Measurements from ENCODE around the gene DNAJA3. TPM values are rescaled to one million over a fixed set of nuclear protein-coding genes. Genes with fewer than 3 reads are reported as not detected.

DNAJA3 gene
- total and polyA plus RNA-seq, 2 donors (not counting 3 experiments of a cell fraction or from before 2014, with no cell fraction given), result 33.4 to 45.4 TPM

DNA sequence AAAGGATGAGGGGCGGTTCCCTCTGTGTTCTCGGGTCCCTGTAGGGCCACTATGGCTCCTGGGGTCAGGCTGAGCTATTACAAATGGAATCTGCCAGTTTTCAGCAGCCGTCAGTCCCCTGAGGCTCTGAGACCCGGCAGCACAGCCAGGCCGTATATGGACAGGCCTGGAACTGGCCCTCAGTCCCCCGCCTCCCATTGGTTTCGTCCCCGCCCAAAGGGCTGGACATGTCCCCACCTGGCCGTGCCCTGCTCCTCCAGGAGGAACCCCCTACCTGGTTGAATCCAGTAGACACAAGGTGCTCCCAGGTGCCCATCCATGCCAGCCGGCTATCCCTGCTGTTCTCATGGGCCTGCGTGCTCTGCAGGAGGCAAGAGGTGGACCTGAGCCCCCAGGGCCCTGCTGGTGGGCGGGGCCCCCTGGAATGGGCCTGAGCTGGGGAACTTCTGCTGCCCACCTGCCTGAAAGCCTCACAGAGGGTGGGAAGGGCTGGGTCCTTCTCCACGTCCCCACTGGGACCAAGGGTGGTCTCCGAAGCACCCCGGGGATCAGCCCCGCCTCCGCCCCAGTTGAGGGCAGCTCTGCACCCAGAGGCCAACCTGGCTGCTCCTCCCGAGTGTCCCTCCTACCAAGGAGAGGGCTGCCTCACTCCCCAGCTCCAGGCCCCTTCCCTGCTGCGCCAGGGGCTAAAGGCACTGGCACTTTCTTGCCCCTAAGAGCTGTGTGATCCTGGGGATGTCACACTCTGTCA, 37.2 kb upstream of the DNAJA3 start:
- POLR2A ChIA-PET, result no interaction called here
- Histone ChIP-seq H3K27ac (ENCODE audit: insufficient read depth, low read depth, low read length) (no peak overlapping the region), H3K27me3 (ENCODE audit: control insufficient read depth in 2 of 2, insufficient read depth in 2 of 2, low read length in 2 of 2) (no peaks in the 10 kb centered on the region), H2AFZ (ENCODE audit: low read depth, low read length) (no peak overlapping the region), H4K20me1 (replicated peaks; ENCODE audit: control insufficient read depth, extremely low read depth, insufficient read depth, low read length) (no peaks in the 10 kb centered on the region), H3K79me2 (ENCODE audit: control insufficient read depth, insufficient read depth, low read length) (no peaks in the 10 kb centered on the region), H3K9ac (replicated peaks; ENCODE audit: extremely low read depth, insufficient read depth, low read length) (no peak overlapping the region), H3K4me3 (replicated peaks in 1 of 3; ENCODE audit: insufficient read depth in 1 of 3, low read depth in 1 of 3, low read length in 3 of 3) (no peak overlapping the region), H3K4me1 (ENCODE audit: control insufficient read depth, extremely low read depth, insufficient read depth, low read length) (peaks cover 22% of the 10 kb centered on the region), H3K9me3 (replicated peaks; ENCODE audit: control insufficient read depth, insufficient read depth, low read length) (no peaks in the 10 kb centered on the region), H3K9me1 (replicated peaks; ENCODE audit: control insufficient read depth, extremely low read depth, insufficient read depth, low read length) (no peaks in the 10 kb centered on the region), H3K4me2 (ENCODE audit: insufficient read depth, low read length) (no peak overlapping the region), H3K36me3 (ENCODE audit: control insufficient read depth in 2 of 2, extremely low read depth in 1 of 2, insufficient read depth in 2 of 2, low read length in 2 of 2) (peaks cover 0 to 18% of the 10 kb centered on the region in 2 experiments)
- no peak for DNase-seq (ENCODE audit: low read depth, low spot score)
- dilution Hi-C loops (cut with MboI; ENCODE audit: extremely low pct_ligation_motif_present, low sequenced_read_pairs) (no loop called here), intact Hi-C loops (cut with micrococcal nuclease) (no loop called here)
- FAIRE-seq, result no peak
- TF ChIP-seq MAX (IDR thresholded peaks at IDR 0.05; ENCODE audit: insufficient read depth, insufficient read length) (no peak), POLR2A (IDR thresholded peaks at IDR 0.05; ENCODE audit: low read depth, low read length) (no peak), MYC (IDR thresholded peaks at IDR 0.05; ENCODE audit: low read depth, low read length) (no peak), GATA2 (IDR thresholded peaks at IDR 0.05; ENCODE audit: insufficient read depth, insufficient read length, low read depth, low read length) (no peak), FOS (IDR thresholded peaks at IDR 0.05; ENCODE audit: borderline replicate concordance, insufficient read depth, low read length) (no peak), POLR2AphosphoS5 (IDR thresholded peaks at IDR 0.05; ENCODE audit: insufficient read depth, low read depth, low read length) (no peak), JUN (IDR thresholded peaks at IDR 0.05; ENCODE audit: borderline replicate concordance, insufficient read depth, insufficient read length, low read depth) (no peak), EZH2 (IDR thresholded peaks at IDR 0.05; ENCODE audit: borderline replicate concordance, low read depth, low read length, severe bottlenecking) (no peak)
- TF ChIP-seq, protein P1, sequence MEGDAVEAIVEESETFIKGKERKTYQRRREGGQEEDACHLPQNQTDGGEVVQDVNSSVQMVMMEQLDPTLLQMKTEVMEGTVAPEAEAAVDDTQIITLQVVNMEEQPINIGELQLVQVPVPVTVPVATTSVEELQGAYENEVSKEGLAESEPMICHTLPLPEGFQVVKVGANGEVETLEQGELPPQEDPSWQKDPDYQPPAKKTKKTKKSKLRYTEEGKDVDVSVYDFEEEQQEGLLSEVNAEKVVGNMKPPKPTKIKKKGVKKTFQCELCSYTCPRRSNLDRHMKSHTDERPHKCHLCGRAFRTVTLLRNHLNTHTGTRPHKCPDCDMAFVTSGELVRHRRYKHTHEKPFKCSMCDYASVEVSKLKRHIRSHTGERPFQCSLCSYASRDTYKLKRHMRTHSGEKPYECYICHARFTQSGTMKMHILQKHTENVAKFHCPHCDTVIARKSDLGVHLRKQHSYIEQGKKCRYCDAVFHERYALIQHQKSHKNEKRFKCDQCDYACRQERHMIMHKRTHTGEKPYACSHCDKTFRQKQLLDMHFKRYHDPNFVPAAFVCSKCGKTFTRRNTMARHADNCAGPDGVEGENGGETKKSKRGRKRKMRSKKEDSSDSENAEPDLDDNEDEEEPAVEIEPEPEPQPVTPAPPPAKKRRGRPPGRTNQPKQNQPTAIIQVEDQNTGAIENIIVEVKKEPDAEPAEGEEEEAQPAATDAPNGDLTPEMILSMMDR (IDR thresholded peaks at IDR 0.05; ENCODE audit: extremely low read depth in 1 of 2, insufficient read depth in 1 of 2, low read depth in 1 of 2, low read length in 2 of 2), result no peak
- BruUV-seq (replicated peaks), result no TSS peak
- CTCF ChIA-PET, result interaction anchor here (7.5 kb wide), 1 partner anchor 15 kb away, joined by 63 read pairs; no protein-coding TSS in a partner anchor

All from endothelial cell of umbilical vein (primary cell).